NCI-H2029 (cell line): ENCODE data around the gene CNN3.

Experiments used
- DNase-seq: peaks from one replicate; lab custom pipeline; 2025; lab: John Stamatoyannopoulos, UW

The CNN3 gene

GRCh38 chr1:94926915-94927404 lies at the start of gene CNN3:
TSS of gene CNN3 (minus strand) at chr1:94927110. CDS start at chr1:94926894, 216 bp downstream.
- peak; percentile 90 for DNase-seq

- DNase-seq, result no peak
Observed at GRCh38 chr1:94974824-94975223, 47.9 kb upstream of the CNN3 start.

- DNase-seq, result no peak
Observed at GRCh38 chr1:94974241-94974640, 47.3 kb upstream of the CNN3 start.

- no peak for DNase-seq
Observed at GRCh38 chr1:94973309-94973922, 46.5 kb upstream of the CNN3 start.

- no peak for DNase-seq
Observed at GRCh38 chr1:94971491-94971924, 44.6 kb upstream of the CNN3 start.

- DNase-seq, result no peak
Observed at GRCh38 chr1:94970783-94971182, 43.9 kb upstream of the CNN3 start.

- no peak for DNase-seq
Observed at GRCh38 chr1:94969137-94969536, 42.2 kb upstream of the CNN3 start.

- no peak for DNase-seq
Observed at GRCh38 chr1:94966033-94966432, 39.1 kb upstream of the CNN3 start.

- DNase-seq, result no peak
Observed at GRCh38 chr1:94963864-94964263, 37.0 kb upstream of the CNN3 start.

- peak; percentile 67 for DNase-seq
Observed at GRCh38 chr1:94962409-94963265, 35.7 kb upstream of the CNN3 start.

GRCh38 chr1:94961988-94962387 lies 35.1 kb upstream of the CNN3 start:
- DNase-seq, result no peak

GRCh38 chr1:94961582-94961981 lies 34.7 kb upstream of the CNN3 start:
- DNase-seq, result no peak

- no peak for DNase-seq
Observed at GRCh38 chr1:94958081-94958480, 31.2 kb upstream of the CNN3 start.

- no peak for DNase-seq
Observed at GRCh38 chr1:94955767-94956632, 29.1 kb upstream of the CNN3 start.

- no peak for DNase-seq
Observed at GRCh38 chr1:94954263-94955220, 27.6 kb upstream of the CNN3 start.

- no peak for DNase-seq
Observed at GRCh38 chr1:94953746-94954145, 26.8 kb upstream of the CNN3 start.

- peak; percentile 8 for DNase-seq
Observed at GRCh38 chr1:94953107-94953506, 26.2 kb upstream of the CNN3 start.

- DNase-seq, result no peak
Observed at GRCh38 chr1:94952539-94952938, 25.6 kb upstream of the CNN3 start.

- no peak for DNase-seq
Observed at GRCh38 chr1:94951509-94952208, 24.7 kb upstream of the CNN3 start.

GRCh38 chr1:94951046-94951445 lies 24.1 kb upstream of the CNN3 start:
- no peak for DNase-seq
